H1 (cell line): ENCODE results near the gene UVRAG.

Source experiments
- BACH1 ChIP-seq: IDR thresholded peaks from 2 replicates; pipeline ENCODE4 v1.6.1; 2012; ENCODE audit warnings: low read length, improper control_type of control experiment
- BCL11A ChIP-seq, 2 experiments: IDR thresholded peaks; one replicate each; pipeline ENCODE4 v1.6.1; 2011; ENCODE audit warnings: low read depth in 2 of 2, low read length in 2 of 2, mild to moderate bottlenecking in 2 of 2
- EGR1 ChIP-seq: IDR thresholded peaks from 2 replicates; pipeline ENCODE4 v1.6.1; 2011; ENCODE audit warnings: low read depth, low read length, borderline replicate concordance
- SIN3A ChIP-seq, 2 experiments: IDR thresholded peaks in 1 of 2; conservative IDR thresholded peaks in 1 of 2; 2 replicates each; pipeline ENCODE4 v1.6.1; 2011 to 2012; ENCODE audit warnings: low read length in 2 of 2, improper control_type of control experiment in 1 of 2, low read depth in 1 of 2, mild to moderate bottlenecking in 1 of 2
- TEAD4 ChIP-seq: IDR thresholded peaks from 2 replicates; pipeline ENCODE4 v1.6.1; 2012; ENCODE audit warnings: low read depth, low read length, inconsistent platforms, mixed read lengths
- TF ChIP-seq, protein P1 (sequence below), 3 experiments: IDR thresholded peaks; 1 replicate in 2 of 3; 2 replicates in 1 of 3; pipeline versions ENCODE4 v1.5.1 to v1.6.1; 2011; ENCODE audit warnings: low read length in 3 of 3, mild to moderate bottlenecking in 3 of 3, inconsistent platforms in 2 of 3, low read depth in 1 of 3, moderate library complexity in 1 of 3; ENCODE audit not compliant: insufficient read depth in 1 of 3; ENCODE audit errors: control extremely low read depth in 1 of 3

DNA sequence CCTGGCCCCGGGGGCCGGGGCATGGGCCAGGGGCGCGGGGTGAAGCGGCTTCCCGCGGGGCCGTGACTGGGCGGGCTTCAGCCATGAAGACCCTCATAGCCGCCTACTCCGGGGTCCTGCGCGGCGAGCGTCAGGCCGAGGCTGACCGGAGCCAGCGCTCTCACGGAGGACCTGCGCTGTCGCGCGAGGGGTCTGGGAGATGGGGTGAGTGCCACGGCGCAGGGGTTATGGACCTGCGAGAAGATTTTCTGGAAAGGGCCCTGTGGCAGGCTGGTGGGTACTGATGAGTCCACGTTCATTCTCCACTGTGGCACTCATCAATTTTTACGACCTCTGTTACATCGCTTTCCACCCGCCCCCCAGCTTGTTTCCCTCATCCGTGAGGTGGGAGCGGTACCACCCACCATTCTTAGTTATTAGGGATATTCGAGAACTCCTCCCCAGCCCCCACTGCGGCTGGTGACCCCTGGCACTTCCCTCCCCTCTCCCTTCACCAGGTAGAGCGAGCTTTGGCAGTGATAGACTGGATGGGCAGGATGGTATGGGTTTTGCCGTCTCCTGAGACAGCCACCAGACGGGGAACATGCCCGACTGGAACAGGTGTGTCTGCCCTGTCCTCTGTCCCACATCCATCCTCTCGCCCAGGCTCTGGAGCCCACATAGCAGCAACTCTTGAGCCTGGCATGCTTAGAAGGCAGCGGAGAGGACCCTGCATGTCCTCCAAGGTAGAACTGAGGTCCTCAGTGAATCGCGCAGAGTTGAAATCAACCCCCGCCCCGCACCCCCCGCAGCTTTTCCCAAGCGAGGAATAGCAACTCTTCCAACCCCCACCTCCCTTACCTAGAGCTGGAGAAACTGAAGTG, 45.9 kb upstream of the UVRAG start:
- TF ChIP-seq, protein P1, sequence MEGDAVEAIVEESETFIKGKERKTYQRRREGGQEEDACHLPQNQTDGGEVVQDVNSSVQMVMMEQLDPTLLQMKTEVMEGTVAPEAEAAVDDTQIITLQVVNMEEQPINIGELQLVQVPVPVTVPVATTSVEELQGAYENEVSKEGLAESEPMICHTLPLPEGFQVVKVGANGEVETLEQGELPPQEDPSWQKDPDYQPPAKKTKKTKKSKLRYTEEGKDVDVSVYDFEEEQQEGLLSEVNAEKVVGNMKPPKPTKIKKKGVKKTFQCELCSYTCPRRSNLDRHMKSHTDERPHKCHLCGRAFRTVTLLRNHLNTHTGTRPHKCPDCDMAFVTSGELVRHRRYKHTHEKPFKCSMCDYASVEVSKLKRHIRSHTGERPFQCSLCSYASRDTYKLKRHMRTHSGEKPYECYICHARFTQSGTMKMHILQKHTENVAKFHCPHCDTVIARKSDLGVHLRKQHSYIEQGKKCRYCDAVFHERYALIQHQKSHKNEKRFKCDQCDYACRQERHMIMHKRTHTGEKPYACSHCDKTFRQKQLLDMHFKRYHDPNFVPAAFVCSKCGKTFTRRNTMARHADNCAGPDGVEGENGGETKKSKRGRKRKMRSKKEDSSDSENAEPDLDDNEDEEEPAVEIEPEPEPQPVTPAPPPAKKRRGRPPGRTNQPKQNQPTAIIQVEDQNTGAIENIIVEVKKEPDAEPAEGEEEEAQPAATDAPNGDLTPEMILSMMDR (IDR thresholded peaks at IDR 0.05; ENCODE audit: control extremely low read depth in 1 of 3, insufficient read depth in 1 of 3, low read depth in 1 of 3, low read length in 3 of 3) = no peak
- TF ChIP-seq SIN3A (conservative IDR thresholded peaks at IDR 0.05 in 1 of 2, IDR thresholded peaks at IDR 0.05 in 1 of 2; ENCODE audit: low read depth in 1 of 2, low read length in 2 of 2) (no peak), TEAD4 (no peak), BACH1 (no peak), BCL11A (IDR thresholded peaks at IDR 0.05; ENCODE audit: low read depth in 2 of 2, low read length in 2 of 2) (no peak), EGR1 (no peak)
